H1 (cell line): ENCODE data around the gene SLC15A3. TPM values are rescaled to one million over a fixed set of nuclear protein-coding genes. Genes with fewer than 3 reads are reported as not detected.

Experiments
- CHD7 ChIP-seq: fragments of 300-600 bp; sonication (generic); IDR thresholded peaks from 2 replicates; pipeline ENCODE4 v1.7.1; 2012; ENCODE audit warnings: low read length, moderate library complexity, mild to moderate bottlenecking, inconsistent platforms; ENCODE audit not compliant: insufficient replicate concordance
- FOSL1 ChIP-seq: IDR thresholded peaks from 2 replicates; pipeline ENCODE4 v1.6.1; 2011; ENCODE audit warnings: mild to moderate bottlenecking, low read depth, low read length, moderate library complexity; ENCODE audit not compliant: insufficient read depth
- KDM1A ChIP-seq: fragments of 200-600, 300-600 bp; sonication (generic); IDR thresholded peaks from 2 replicates; pipeline ENCODE4 v1.7.1; 2016; ENCODE audit warnings: mild to moderate bottlenecking, low read length, borderline replicate concordance
- ZNF274 ChIP-seq: IDR thresholded peaks from 2 replicates; pipeline ENCODE4 v1.7.0; 2012; ENCODE audit warnings: low read length, borderline replicate concordance; ENCODE audit errors: extremely low read depth
- polyA plus RNA-seq, 7 experiments: library from polyadenylated mRNA; depleted of rRNA in 3 of 7; stranded (reverse) in 5 of 7; unstranded in 2 of 7; fragments of >200 nt in 5 of 7; fragments of 200-250 nt in 2 of 7; gene quantifications; 1 replicate in 5 of 7; 2 replicates in 1 of 7; 4 replicates in 1 of 7; pipeline versions ENCODE4 v1.2.1 to v1.2.3, GENCODE V29; 2011 to 2013; ENCODE audit warnings: missing spikeins in 2 of 7, mixed read lengths in 2 of 7
- total RNA-seq: library from RNA; stranded (reverse); fragmentation: NEBNext Ultra II Directional; extraction: Animal tissue kit (Norgen Biotek cat#: 25700); gene quantifications from 2 replicates; pipeline ENCODE4 v1.2.1, GENCODE V29; 2021
- TF ChIP-seq, protein P1 (sequence below): IDR thresholded peaks from 2 replicates; pipeline ENCODE4 v1.6.1; 2012; ENCODE audit warnings: inconsistent platforms

SLC15A3 gene
- total and polyA plus RNA-seq, 2 of the 8 experiments (the other 6 are each of a cell fraction or from before 2014, with no cell fraction given): 25.8 to 31.0 TPM

DNA sequence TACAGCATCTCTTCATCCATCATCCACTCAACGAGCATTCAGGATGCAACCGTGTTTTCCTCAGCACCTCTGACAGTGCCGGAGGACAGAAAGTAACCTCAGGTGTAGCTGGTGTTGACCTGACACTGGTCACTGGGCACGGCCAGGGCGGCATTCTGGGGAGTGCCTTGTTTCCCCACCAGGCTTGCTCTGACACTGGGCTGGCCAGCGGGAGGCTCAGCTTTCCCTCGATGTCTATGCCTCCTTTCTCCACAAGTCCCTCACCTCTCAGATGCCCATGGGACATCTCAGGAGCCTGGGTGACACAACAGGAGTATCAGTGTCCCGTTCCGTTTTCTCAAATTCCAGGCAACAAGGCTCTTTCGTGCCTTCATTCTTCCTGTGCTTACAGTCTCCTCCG, 48.5 kb upstream of the SLC15A3 start (continued):
- no peak for TF ChIP-seq CHD7
- TF ChIP-seq KDM1A: no peak
- no peak for TF ChIP-seq ZNF274
- TF ChIP-seq, protein P1, sequence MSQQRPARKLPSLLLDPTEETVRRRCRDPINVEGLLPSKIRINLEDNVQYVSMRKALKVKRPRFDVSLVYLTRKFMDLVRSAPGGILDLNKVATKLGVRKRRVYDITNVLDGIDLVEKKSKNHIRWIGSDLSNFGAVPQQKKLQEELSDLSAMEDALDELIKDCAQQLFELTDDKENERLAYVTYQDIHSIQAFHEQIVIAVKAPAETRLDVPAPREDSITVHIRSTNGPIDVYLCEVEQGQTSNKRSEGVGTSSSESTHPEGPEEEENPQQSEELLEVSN: no peak
- no peak for TF ChIP-seq FOSL1
